Measurements from ENCODE around the gene PTPRK.
"Not testable (repeated sequence)": the region's sequence is repeated elsewhere in the genome, so short reads cannot be mapped to it uniquely, and the experiment has no call there.

PTPRK gene

DNA sequence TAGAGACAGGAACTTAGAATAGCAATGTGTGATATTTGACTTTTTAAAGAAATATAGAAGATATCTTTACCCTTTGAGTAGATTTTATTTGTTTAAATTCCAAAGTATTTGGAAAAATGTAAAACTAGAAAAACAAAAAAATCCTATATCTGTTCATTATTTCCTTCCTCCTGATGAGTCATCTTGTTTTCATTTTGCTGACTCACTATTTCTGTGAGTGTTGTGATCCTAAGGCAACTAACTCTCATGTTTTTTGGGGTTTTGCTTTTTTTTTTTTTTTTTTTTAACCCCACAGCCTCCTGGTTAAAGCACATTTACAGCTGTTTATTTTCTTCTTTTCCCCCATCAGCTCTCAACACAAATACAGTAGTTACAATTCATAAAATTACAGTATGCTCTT is 581.7 kb downstream of the PTPRK start:
- no peak for DNase-seq

DNA sequence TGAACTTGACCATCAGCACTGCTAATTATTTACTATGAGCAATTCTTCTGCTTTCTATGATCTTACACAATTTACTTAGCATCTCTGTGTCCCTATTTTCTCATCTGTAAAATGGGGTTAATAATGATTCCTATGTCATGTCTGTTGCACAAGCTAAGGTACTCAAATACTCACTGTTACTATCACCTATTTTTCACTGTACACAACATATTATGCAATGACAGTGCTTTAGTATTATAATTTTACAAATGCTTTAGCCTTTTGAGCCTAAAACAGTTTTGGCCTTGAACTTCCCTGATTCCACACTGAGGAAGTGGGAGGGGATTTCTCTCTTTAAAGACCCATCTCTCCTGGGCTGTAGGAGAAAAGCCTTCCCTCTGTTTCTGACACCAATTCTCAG is 582.7 kb downstream of the PTPRK start:
- DNase-seq: no peak

DNA sequence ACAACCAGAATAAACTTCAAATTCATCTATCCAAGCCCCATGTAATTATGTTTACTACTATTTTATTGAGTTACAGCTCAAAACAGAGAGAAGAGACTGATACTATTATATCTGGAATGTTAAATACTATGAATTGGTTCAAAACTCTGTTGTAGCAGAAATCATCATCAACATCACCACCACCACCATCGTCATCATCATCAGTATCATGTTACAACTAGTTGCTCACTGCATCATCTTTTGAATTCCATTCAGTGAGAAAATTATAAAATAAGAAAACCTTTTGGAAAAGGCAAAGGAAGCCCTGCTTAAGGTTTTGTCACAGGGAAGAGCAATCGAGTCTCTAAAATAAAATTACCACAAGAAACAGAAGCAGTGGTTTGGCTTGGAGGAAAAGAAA is 583.3 kb downstream of the PTPRK start:
- no peak for DNase-seq

DNA sequence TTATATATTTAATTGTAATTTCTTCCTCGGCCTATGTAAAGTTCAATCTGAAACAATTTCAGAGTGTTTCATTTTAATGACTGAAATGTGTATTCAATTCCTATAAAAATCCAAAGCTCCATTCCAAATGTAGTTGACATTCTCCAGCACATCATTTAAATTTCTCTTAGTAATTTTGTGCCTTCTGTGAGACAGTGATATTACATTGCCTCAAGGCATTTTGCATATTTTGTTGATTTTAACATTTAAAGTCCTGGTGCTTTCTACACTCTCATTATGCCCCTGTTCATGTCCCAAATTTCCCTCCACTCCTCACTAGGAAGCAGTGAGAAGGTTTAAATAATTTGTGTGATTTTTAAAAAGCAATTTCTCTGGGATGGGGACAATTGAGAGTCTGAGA is 585.4 kb downstream of the PTPRK start:
- no peak for DNase-seq

DNA sequence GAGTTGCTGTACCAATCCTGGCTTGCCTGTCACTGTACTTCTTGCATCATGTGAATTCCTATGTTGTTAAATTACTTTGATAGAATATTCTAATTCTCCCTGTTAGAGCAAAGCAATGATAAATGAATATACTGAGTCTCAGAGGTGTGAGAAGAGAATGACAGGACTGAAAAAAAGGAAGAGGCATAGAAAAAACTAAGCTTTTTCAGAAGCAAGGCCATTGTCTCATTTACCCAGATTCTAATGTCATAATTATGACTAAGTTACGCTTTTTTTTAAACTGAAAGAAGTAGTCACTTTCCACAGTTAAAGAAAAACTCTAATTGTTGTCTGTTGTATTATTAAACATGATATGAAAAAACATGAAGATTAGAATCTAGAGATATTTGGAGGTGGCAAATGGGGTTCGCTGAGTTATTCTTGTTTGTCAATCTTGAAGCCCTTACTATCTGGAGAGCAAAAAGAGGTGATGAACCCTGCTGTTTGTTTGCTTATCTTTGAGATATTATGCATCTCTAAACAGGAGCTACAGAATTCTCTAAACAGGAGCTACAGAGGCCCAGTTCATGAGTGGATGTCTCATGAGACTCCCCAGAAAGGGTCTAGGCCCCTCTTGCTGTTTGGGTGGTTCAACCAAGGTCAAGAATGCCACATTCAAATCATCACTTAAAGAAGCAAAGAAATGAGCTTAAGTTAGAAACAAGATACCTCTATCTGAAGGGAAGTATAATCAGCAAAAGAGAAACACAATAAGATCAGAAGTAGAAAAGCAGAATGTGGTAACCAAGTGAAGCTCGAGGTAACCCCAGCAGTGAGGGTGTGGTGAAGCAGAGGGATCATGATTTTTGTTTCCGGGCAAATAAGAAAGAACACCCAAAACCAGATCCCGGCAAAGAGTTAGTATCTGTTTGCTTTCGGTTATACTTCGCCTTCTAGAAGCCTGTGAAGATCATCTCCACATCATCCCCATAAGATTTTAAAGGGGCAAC is 586.3 kb downstream of the PTPRK start:
- peak; percentile 44 for DNase-seq

DNA sequence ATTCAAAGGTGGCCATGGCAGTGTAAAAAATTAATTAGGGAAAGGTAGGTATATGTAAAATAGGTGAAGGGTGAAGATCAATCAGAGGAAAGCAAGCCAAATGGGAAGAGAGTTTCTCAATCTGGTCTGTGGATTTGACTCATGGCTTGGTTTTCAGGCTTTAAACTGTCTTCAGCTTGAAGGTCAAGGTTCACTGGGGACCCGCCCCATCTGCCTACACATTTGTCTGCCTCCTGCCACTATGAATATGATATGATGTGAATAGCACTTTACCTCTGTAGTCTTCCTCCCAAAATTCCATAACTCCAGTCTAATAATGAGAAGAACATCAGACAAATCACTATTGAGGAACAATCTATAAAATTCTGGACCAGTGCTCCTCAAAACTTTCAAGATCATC is 587.3 kb downstream of the PTPRK start:
- no peak for DNase-seq

DNA sequence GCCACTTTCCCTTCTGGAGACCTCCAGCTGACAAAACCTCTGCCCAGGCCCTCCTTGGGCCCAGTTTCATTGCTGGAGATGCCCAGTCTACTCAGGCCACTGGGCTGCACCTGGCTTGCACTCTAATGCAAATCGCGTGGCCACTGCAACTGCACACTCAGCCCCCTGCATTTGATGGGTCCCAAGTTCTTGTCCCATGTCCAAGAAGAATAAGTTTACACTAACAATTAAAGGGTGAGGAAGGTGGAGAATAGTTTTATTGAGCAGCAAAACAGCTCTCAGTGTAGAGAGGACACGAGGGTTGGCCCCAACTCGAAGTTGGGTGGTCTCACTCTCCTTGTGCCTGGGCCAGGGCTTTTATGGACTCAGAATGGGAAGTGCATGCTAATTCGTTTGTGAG is 587.7 kb downstream of the PTPRK start:
- DNase-seq: no peak

DNA sequence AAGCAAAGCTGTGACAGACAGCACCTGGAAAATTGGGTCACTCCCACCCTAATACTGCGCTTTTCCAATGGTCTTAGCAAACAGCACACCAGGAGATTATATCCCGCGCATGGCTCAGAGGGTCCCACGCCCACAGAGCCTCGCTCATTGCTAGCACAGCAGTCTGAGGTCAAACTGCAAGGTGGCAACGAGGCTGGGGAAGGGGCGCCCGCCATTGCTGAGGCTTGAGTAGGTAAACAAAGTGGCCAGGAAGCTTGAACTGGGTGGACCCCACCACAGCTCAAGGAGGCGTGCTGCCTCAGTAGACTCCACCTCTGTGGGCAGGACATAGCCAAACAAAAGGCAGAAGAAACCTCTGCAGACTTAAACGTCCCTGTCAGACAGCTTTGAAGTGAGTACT is 594.0 kb downstream of the PTPRK start:
- not testable (repeated sequence) for DNase-seq

DNA sequence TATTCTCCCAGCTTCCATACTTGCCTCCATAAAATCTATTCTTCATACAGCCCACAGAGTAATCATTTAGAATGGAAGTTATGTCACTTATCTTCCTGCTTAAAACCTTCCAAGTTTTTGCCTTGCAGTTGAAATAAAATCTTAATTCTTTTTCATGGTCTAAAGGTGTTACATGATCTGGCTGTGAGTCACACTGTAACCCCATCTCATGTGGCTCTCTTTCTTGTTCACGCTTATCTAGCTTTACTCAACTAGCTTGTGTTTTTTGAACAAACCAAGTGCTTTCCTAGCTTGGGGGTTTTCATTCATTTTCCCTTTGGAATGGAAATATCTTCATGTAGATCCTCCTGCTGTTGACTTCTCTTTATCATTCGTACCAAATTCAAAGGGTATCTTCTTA is 596.0 kb downstream of the PTPRK start:
- DNase-seq: no peak

DNA sequence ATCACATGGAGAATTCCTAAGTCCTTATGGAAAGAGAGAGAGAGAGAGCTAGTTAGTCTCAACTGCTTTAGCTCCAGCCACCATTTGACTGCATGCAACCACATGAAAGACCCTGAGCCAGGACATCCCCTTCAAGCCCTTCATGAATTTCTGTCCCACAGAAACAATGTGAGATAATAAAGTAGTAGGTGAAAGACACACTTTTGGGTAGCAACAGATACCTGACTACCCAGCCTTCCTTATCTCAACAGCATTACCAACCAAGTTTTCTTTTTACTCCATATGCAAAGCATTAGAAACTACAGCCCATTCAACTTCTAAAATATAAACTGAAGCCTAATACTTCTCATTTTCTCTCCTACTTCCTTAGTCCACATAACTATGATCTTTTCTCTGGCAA is 596.4 kb downstream of the PTPRK start:
- no peak for DNase-seq

DNA sequence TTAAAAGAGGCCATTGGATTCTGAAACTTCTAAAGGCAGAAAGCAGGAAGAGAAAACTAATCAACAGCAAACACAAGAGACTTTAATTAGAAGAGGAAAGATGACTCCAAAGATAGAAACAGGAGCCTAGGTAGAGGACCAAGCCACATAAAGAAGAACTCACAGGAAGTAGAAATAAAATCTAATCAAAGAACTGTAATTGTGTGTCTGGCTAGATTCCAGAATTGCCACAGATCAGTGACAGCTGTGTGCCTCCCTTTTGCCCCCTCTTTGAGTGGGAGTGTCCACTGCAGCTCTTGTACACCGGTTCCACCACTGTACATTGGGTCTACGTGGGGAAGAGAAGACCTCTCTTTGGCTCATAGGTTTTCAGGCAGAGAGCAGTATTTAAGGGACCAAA is 597.3 kb downstream of the PTPRK start:
- DNase-seq: no peak

DNA sequence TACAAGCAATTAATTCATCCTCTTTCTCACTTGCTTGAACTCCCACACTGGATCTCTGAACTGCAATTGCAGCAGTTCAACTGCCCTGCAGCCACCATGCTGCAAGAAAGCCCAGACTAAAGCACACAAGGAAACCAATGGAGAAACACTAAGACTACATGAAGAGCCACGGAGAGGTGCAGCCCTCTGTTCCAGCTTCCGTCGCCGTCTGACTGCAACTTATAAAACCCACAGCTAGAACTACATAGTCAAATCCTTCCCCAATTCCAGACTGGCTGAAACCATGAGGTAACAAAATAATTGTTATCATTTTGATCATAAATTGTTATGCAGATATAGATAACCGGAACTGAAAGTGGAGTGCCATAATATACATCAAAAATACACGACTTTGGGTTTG is 598.4 kb downstream of the PTPRK start:
- no peak for DNase-seq

DNA sequence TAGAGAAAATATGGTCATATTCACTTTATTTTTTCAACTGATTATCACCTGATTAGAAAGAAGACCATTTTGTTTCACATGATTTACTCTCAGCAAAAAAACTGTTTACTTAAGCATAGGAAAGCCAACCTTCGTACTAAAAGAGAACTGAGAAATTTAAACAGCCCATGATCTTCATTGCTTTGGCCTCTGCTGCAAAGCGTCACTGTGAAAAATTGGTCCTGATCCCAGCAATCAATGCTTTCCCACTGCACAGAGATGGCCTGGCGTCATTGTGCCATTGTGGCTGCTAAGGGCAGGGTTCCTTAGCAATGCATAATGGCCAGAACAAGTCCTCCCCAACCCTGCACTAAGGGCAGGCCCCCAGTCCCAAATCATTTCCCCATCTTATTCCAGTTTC is 599.6 kb downstream of the PTPRK start:
- no peak for DNase-seq
